Germinal center (tissue), 1 donor: ENCODE data around the gene ATOH1.
A peak's percentile ranks its signal among the peaks of the same experiment; 100 is the strongest.

Experiments used
- DNase-seq: peaks from one replicate; pipeline ENCODE4 v3.0.0; 2012; ENCODE audit warnings: mixed read lengths, low spot score

Gene ATOH1

GRCh38 chr4:93828332-93828994 lies at the start of gene ATOH1:
TSS of gene ATOH1 (plus strand) at chr4:93828753. CDS start at chr4:93828927, 174 bp downstream.
- DNase-seq = no peak

GRCh38 chr4:93779228-93779627 lies 49.3 kb upstream of the ATOH1 start:
- no peak for DNase-seq

- DNase-seq = no peak
These were observed 48.5 kb upstream of the ATOH1 start for GRCh38 chr4:93780080-93780479.

GRCh38 chr4:93781198-93781597 lies 47.4 kb upstream of the ATOH1 start:
- no peak for DNase-seq

GRCh38 chr4:93786149-93786548 lies 42.4 kb upstream of the ATOH1 start:
- DNase-seq = no peak

- no peak for DNase-seq
These were observed 39.8 kb upstream of the ATOH1 start for GRCh38 chr4:93788712-93789111.

- DNase-seq = peak; percentile 7
These were observed 36.9 kb upstream of the ATOH1 start for GRCh38 chr4:93791570-93792195.

GRCh38 chr4:93802045-93802444 lies 26.5 kb upstream of the ATOH1 start:
- no peak for DNase-seq

GRCh38 chr4:93809773-93810172 lies 18.8 kb upstream of the ATOH1 start:
- no peak for DNase-seq

GRCh38 chr4:93810340-93810992 lies 18.1 kb upstream of the ATOH1 start:
- DNase-seq = no peak

GRCh38 chr4:93813092-93813491 lies 15.5 kb upstream of the ATOH1 start:
- DNase-seq = no peak

GRCh38 chr4:93814141-93814540 lies 14.4 kb upstream of the ATOH1 start:
- DNase-seq = no peak

GRCh38 chr4:93814722-93815121 lies 13.8 kb upstream of the ATOH1 start:
- no peak for DNase-seq

GRCh38 chr4:93825551-93826216 lies 2.9 kb upstream of the ATOH1 start:
- no peak for DNase-seq

- no peak for DNase-seq
These were observed 1.1 kb upstream of the ATOH1 start for GRCh38 chr4:93827272-93827947.

- DNase-seq = no peak
These were observed 654 bp downstream of the ATOH1 start for GRCh38 chr4:93828995-93829819.

- DNase-seq = no peak
These were observed 1.5 kb downstream of the ATOH1 start for GRCh38 chr4:93829820-93830687.

GRCh38 chr4:93831716-93832496 lies 3.4 kb downstream of the ATOH1 start:
- DNase-seq = no peak

GRCh38 chr4:93834249-93835066 lies 5.9 kb downstream of the ATOH1 start:
- no peak for DNase-seq
